HFFc6 (cell line): Measurements from ENCODE around the gene YIPF7. TPM values are rescaled to one million over a fixed set of nuclear protein-coding genes. Genes with fewer than 3 reads are reported as not detected.

ENCODE experiments used
- total RNA-seq, 6 experiments: library from RNA; stranded (reverse); fragmentation: NEBNext Ultra II Directional; extraction: Animal tissue kit (Norgen Biotek cat#: 25700); gene quantifications; 2 replicates in 1 of 6; 3 replicates in 5 of 6; pipeline ENCODE4 v1.2.3, GENCODE V29; 2021

The YIPF7 gene
- total RNA-seq, 6 experiments from 2014 or later = not detected

Other genes with a start within 250 kb of the YIPF7 start
- not detected for gene KCTD8, start 202.8 kb downstream of the YIPF7 start, total RNA-seq
- gene GUF1, start 26.8 kb upstream of the YIPF7 start, total RNA-seq = 10 to 100 TPM; 17.6 to 24.9 (median 22.3) TPM
- 10 to 100 TPM; 14.2 to 18.9 (median 17.3) TPM for gene GNPDA2, start 74.9 kb upstream of the YIPF7 start, total RNA-seq